Stimulated activated CD8-positive, alpha-beta memory T cell treated with anti-CD3 and anti-CD28 coated beads, Interleukin-4, amount 100 ng/mL, for 48 hours (primary cell): Measurements from ENCODE around the gene SFN.
"Not testable (repeated sequence)": the region's sequence is repeated elsewhere in the genome, so short reads cannot be mapped to it uniquely, and the experiment has no call there.

Source experiments
- DNase-seq: peaks from one replicate; pipeline ENCODE4 v3.0.0-alpha.2; 2020

The SFN gene

GRCh38 chr1:26862781-26863684 is at the start of gene SFN:
Gene SFN, plus strand, starts transcription at chr1:26863149. Its CDS starts 64 bp downstream, at chr1:26863213.
- DNase-seq = peak; percentile 82

GRCh38 chr1:26814377-26814776 is 48.6 kb upstream of the SFN start:
- no peak for DNase-seq

- no peak for DNase-seq
Observed at GRCh38 chr1:26814893-26815292, 48.1 kb upstream of the SFN start.

DNA sequence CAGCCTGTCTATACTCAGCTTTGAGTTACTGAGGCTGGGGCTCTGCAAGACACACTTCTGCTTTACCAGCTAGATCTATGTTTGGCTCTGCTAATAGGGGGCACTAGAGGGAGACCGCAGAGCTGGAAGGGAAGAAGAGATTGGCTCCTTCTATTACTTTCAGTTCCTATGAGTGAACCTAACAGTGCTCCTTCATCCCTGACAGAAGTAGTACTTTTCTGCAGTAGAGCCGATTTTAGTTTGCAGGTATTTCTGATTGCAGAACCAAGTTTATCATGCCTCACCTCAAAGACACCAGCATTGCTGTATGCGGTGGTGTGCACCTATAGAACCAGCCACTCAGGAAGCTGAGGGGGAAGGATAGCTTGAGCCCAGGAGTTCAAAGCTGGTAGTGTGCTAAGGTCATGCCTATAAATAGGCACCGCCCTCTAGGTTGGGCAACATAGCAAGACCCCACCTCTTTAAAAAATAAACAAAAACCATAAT is 42.1 kb upstream of the SFN start:
- no peak for DNase-seq

DNA sequence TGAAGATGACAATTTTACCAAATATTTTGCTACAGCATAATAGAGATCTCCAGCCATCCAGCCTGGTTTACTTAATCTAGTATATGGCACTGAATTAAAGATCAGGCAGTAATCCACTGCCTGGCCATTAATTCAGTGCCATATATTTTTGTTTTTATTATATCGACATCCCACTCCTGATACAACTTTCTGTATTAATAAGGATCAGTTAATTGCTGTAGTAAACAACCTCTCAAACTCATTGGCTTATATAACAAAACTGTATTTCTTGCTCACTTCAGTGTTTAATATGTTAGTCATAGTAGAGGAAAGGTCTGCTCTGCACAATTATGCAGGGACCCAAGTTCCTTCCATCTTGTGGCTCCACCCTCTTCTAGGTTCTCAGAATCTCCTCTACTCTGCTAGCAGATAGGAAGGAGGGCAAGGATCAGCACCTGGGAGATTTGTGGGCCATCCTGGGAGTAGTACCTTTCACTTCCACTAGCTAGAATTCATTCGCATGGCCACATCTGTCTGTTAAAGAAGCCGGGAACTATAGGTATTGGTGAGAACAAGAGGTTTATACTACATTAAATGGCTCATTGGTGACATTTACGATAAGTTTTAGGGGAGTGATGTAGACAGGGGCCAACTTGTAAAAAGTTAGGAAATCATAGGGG is 40.1 kb upstream of the SFN start:
- no peak for DNase-seq

DNA sequence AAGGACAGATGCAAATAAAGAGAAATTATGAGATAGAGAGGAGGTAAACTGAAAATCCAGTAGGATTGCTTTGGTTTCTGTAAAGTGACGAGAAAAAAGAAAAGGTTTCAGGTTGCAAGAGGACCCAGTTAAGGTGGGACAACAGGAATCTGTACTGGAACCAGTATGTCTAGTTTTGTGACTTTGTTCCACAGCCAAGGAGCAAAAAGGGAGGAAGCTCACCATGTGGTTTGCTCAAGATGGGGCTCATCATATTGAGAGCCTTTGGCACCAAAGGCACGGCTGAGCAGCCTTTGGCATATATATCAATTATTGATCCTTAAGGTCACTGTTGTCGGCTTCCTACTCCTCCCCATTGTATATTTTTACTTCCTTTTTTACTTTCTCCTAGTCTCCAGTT is 38.2 kb upstream of the SFN start:
- no peak for DNase-seq

GRCh38 chr1:26826261-26827105 is 36.5 kb upstream of the SFN start, which contains the start of gene ZDHHC18:
Gene ZDHHC18, plus strand, starts transcription at chr1:26826688. Its CDS starts 117 bp downstream, at chr1:26826805.
- peak; percentile 82 for DNase-seq

- no peak for DNase-seq
Observed at GRCh38 chr1:26827106-26827604, 35.8 kb upstream of the SFN start.

DNA sequence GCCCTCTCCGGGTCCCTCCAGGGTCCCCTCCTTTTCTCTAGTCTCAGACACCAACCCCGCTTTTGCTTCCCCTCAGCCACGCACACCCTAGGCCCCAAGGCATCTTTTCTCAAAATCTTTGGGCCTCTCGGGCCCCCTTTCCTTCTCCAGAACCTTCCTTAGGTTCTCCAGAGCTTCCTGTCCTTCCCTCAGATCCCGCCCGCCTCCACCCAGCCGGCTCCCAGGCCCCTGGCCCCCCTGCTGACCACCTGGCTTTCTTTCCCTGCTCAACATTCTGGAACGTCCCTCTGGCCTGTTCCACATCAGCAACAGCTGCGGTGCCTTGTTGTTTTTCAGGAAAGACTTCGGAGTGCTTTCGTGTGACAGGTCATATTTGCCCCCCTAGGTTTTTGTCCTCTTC is 35.3 kb upstream of the SFN start:
- DNase-seq = no peak

- peak; percentile 47 for DNase-seq
Observed at GRCh38 chr1:26828411-26828991, 34.4 kb upstream of the SFN start.

GRCh38 chr1:26829184-26829911 is 33.6 kb upstream of the SFN start:
- DNase-seq = no peak

- DNase-seq = no peak
Observed at GRCh38 chr1:26831059-26831458, 31.9 kb upstream of the SFN start.

DNA sequence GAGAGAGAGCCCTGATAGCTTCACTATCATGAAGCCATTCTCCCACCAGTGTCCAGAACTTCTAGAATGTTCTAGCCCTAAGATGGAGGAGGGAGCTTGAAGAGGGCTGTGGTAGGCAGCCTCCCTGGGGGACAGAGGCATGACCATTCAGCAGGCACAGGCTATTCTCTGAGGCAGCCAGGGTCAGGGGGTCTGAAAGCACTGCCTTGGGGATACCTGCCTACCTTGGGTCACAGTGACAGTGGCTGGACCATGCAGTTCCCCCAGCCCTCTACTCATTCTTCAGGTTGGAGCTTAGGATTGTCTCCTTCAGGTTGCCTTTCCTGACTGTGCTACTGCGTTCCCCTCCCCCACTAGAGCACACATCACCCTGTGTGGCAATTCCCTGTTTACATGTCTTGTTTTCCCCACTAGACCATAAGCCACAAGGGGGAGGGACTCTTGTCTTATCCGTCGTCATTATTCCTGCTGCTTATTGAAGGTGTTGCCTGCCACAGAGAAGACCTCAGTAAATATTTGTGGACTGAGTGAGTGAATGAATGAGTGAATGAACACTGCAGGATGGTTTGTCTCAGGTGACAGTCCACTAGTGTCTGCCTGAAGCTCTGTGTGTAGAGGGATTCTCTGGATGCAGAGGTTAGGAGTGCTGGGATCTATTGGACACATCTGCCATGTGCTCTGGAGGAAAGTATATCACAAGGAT is 31.3 kb upstream of the SFN start:
- no peak for DNase-seq

DNA sequence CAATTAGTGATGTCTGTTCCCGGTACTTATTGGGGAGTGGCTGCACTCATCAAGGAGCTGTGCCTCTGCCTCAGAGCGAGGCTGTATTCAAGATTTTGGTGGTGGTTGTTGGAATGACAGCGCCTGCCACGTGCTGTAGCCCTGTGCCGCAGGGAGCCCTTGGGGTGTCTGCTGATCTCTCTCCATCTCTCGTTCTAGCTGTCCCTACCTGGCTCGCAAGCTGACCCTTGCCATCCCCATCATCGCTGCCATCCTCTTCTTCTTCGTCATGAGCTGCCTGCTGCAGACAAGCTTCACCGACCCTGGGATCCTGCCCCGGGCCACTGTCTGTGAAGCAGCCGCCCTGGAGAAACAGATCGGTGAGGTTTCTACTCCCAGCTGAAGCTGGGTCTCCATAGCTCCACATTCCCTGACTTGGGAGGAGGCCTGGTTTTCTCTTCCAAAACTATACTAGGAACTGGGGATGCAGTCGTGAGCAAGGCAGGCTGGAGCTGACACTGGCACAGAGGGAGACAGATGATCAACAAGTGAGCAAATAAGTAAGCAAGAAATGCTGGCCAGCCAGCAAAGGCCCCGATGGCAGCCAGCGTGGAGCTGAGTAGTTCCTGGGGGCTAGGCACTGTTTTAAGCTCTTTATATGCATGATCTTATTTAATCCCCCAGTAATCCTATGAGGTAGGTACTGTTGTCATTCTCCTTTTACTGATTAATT is 30.5 kb upstream of the SFN start:
- no peak for DNase-seq

DNA sequence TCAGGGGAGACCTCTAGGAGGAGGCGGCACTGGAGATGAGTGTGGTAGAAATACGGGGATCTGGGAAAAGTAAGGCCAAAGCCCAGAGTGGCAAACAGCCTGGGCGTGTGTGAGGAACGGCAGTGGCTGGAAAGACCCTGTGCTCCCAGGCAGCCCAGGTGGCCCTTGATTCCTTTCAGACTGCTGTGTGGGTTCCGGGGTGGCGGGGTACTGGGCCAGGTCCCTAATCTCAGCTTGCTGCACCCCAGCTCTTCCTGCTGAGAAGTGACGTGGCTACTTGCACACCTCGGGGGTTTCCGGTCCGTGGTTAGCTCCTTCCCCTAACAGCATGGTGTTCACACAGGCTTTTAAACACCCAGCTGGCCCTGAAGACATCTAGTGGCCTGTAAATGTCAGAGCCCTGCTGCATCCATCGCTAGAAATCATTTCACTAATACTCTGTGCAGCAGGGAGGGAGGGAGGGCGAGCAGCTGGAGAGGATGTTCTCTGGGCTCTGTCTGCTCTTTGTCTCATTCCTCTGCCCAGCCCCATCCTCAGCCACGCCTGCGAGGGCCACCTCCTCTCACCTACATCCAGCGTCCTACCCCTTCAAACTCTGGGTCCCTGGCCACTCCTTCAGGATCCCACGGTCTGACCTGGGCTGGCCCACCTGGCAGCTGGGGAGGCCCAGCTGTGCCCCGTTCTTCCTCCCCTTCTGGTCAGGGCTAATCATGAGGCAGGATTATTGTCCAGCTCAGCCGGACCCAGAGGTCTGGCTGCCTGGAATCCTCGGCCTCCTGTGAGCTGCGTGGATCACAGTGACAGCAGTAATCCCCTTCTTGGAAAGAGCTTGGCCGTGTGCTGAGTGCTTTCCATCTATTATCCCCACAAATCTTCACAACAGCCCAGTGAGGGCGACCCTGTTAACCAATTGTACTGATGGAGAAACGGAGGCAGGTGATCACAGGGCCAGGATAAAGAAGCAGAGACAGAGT is 29.2 kb upstream of the SFN start:
- DNase-seq = peak; percentile 87

- DNase-seq = not testable (repeated sequence)
Observed at GRCh38 chr1:26837665-26838064, 25.3 kb upstream of the SFN start.

- peak; percentile 70 for DNase-seq
Observed at GRCh38 chr1:26838474-26839338, 24.2 kb upstream of the SFN start.

DNA sequence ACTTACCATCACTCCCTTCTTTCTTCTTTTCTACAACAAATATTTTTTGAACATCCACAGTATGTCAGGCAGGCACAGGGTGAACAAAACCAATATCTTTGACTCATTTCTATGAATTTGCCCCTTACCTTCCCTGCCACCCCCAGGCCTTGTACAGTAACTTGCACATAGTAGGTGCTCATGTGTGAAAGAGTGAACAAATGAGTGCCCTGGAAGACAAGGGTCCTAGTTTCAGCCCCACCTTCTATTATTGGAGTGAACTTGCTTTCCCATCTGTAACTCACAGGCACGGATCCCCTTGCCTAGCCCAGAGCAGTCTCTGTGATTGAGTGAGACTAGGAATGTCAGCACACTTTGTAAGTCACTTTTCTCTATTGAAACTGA is 23.6 kb upstream of the SFN start:
- no peak for DNase-seq
